Naive thymus-derived CD8-positive, alpha-beta T cell (primary cell): Measurements from ENCODE around the gene TWSG1. TPM values are rescaled to one million over a fixed set of nuclear protein-coding genes. Genes with fewer than 3 reads are reported as not detected.

Experiments
- polyA plus RNA-seq, 3 donors: library from polyadenylated mRNA; unstranded; fragments of 300-500 nt; fragmentation: Illumina TruSeq; gene quantifications; one replicate each; pipeline ENCODE4 v1.2.3, GENCODE V29; 2021
- total RNA-seq, 8 experiments: library from RNA in 2 of 8; stranded (reverse) in 2 of 8; gene quantifications; one replicate each; pipeline ENCODE4 v1.2.3 and lab custom pipeline; 2021 to 2026

The TWSG1 gene
- total and polyA plus RNA-seq, 5 experiments from 2014 or later = 4.0 to 9.8 (median 6.1) TPM

Other genes with a start within 250 kb of the TWSG1 start
- gene NDUFV2, start 232.1 kb upstream of the TWSG1 start, total RNA-seq = 100 to 1,000 TPM; 149 to 166 TPM
- gene NDUFV2, start 232.1 kb upstream of the TWSG1 start, polyA plus RNA-seq = 100 to 1,000 TPM; 106 to 155 (median 128) TPM
- gene ANKRD12, start 198.0 kb upstream of the TWSG1 start, total RNA-seq = 100 to 1,000 TPM; 198 to 212 TPM
- gene ANKRD12, start 198.0 kb upstream of the TWSG1 start, polyA plus RNA-seq = 10 to 100 TPM; 15.7 to 70.4 (median 26.3) TPM
- gene RALBP1, start 140.7 kb downstream of the TWSG1 start, total RNA-seq = 10 to 100 TPM; 46.1 to 53.8 TPM
- gene RALBP1, start 140.7 kb downstream of the TWSG1 start, polyA plus RNA-seq = 10 to 100 TPM; 43.7 to 47.2 (median 46.7) TPM